SIG-M5 treated with dmso at 0.1 percent for 504 hours (cell line): ENCODE measurements around the gene NEK4.
"Not testable (repeated sequence)": the region's sequence is repeated elsewhere in the genome, so short reads cannot be mapped to it uniquely, and the experiment has no call there.

Experiments
- DNase-seq: peaks from one replicate; lab custom pipeline; 2025; ENCODE audit not compliant: unreplicated experiment; lab: John Stamatoyannopoulos, UW

NEK4 gene

DNA sequence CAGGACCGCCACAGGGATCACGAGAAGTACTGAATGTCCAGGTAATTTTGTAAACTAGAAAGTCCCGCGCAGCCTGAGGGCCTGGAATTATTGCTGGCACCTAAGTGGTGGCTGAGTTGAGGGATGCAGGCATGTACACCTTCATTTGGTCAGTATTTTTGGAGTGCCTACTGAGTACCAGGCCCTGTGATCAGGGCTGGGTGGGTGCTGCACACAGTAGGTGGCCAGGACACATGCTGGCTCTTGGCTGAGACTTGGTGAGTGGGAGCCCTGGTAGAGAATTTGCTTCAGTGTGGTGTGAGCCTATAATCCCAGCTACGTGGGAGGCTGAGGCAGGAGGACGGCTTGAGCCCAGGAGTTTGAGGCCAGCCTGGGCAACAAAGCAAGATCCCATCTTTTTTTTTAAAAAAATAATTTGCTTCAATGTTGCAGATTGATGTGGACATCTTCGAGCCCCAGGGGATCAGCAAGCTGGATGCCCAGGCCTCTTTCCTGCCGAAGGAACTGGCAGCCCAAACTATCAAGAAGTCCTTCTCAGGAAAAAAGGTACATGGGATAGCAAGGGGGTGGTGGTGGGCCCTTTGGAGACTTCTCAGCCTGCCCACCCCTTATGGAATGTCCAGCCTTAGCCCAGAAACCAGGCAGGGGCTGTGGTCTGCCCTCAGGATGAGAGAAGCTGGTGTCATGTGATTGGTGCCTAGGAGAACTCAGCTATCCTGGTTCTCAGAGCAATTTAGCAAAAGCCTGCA lies 9.3 kb upstream of the NEK4 start:
- DNase-seq, result no peak

DNA sequence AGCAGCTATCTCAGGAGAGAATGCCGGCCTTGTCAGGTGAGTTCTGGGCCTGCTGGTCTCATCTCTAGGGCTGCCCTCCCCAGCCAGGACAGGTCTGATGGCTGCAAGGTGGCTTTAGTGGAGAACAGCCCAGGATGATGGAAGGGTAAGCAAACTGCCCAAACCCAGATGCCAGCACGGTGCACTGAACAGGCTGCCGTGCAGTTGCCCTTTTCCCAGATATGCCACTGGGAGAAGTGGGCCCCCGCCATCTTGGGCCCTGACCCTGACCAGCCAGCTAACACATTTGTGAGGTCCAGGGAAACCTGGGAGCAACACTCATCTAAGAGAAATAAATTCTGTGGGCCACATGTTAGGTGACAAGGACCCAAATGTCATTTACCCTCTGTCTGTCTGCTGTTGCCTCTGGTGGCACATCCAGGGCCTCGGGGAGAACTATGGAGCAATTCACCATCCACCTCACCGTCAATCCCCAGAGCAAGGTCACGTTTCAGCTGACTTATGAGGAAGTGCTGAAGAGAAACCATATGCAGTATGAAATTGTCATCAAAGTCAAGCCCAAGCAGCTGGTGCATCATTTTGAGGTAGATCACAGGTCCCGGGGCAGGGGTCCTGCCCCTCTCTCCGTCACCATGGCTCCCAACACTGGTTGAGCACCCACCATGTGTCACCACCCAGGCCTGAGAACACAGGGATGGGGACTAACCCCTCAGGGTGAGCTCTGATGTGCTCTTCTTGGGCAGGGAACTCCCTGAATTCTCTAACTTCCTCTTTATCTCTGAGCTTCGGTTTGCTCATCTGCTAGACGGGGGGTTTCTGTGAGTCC lies 8.5 kb upstream of the NEK4 start:
- peak; percentile 85 for DNase-seq

DNA sequence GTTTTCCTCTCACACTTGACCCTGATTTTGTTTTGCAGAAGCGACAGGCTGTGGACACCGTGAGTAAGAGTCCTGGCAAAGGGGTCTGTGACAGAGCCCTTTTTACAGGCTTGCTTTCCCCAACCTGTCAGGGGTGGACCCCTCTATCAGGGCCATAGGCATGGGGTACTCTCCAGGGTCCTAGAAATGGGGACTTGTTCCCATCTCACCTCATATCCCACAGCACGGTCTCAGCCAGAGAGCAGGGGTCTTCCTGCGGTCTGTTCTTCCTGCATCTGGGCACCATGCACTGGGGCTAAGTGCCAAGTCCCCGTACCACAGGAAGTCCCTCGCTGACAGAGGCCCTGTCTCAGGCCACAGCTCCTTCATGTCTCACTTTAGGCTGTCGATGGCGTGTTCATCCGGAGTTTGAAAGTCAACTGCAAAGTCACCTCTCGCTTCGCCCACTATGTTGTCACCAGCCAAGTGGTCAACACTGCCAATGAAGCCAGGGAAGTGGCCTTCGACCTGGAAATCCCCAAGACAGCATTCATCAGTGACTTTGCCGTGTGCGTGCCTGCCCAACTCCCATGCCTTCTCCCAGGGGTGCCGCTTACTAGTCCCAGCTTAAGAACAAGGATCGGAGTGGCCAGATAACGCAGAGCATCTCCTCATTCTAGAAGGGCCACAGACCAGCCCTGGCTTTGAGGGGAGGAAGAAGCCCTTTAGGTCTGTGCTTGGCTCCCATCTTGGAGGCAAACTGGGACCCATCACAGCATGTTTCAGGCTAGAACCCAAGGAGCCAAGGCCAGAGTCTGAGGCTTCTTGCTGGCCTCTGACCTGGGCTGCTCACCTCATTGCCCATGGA lies 7.4 kb upstream of the NEK4 start:
- DNase-seq, result no peak

DNA sequence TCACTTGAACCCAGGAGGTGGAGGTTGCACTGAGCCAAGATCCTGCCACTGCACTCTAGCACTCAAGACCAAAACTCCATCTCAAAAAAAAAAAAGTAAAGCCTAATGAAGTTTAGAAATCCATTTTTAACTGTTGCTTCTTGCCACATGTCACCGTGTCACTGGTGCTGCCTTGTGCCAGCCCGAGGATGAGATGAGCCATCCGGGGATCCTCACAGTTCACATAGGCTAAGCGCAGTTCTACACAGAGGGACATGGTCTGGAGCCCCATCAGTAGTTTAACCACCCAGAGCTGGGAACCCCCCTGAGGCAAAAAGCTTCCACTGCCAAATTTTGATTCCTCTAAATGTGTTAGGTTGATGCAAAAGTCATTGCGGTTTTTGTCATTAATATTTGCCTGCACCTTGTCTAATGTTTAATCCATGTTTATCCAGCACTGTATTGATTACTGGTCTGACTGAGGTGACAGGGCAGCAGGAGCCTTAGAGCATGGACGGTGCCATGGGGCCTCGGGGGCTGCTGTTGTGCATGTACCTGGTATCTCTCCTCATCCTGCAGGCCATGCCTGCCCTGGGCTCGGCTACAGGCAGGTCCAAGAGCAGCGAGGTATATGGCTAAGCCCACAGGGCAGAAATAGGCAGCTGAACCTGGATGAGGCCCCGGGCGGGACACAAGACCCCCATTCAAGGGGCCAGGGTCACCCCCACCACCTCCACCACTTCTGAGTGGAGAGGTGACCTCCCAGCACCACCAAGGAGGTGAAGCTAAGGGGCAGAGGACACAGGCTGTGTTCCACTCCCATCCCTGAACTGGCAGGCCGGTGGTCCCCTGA lies 6.6 kb upstream of the NEK4 start, which contains the start of gene ITIH1:
Gene ITIH1, plus strand, starts transcription at position 473 of the 832 bp plus-strand sequence. Its CDS starts 17 bp downstream, at position 490.
- DNase-seq, result no peak

DNA sequence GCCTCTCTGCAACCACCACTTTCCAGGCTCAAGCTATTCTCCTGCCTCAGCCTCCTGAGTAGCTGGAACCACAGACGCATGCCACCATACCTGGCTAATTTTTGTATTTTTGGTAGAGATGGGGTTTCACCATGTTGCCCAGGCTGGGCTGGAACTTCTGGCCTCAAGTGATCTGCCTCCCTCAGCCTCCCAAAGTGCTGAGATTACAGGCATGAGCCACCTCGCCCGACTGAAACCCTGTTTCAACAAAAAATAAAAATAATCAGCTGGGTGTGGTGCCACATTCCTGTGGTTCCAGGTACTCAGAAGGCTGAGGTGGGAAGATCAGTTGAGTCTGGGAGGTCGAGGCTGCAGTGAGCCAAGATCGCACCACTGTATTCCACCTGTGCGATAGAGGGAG lies 5.7 kb upstream of the NEK4 start:
- not testable (repeated sequence) for DNase-seq

DNA sequence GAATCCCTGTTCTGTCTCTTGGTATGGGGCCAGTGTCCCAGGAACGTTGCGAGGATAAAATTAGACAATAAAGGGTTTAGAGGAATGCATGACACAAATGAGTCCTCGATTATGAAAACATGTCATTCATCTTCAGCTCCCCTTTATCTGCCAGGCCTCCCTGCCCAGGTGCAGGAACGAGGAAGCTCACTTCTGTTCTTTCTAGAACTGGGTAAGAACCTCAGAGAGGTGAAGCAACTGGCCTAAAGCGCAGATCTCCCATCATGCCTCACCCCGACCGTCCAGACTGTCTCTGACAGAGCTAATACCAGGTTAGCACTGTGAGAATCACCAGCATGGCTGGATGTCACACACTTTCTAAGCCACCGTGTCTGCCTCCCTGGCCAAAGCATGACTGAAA lies 5.1 kb upstream of the NEK4 start:
- no peak for DNase-seq

DNA sequence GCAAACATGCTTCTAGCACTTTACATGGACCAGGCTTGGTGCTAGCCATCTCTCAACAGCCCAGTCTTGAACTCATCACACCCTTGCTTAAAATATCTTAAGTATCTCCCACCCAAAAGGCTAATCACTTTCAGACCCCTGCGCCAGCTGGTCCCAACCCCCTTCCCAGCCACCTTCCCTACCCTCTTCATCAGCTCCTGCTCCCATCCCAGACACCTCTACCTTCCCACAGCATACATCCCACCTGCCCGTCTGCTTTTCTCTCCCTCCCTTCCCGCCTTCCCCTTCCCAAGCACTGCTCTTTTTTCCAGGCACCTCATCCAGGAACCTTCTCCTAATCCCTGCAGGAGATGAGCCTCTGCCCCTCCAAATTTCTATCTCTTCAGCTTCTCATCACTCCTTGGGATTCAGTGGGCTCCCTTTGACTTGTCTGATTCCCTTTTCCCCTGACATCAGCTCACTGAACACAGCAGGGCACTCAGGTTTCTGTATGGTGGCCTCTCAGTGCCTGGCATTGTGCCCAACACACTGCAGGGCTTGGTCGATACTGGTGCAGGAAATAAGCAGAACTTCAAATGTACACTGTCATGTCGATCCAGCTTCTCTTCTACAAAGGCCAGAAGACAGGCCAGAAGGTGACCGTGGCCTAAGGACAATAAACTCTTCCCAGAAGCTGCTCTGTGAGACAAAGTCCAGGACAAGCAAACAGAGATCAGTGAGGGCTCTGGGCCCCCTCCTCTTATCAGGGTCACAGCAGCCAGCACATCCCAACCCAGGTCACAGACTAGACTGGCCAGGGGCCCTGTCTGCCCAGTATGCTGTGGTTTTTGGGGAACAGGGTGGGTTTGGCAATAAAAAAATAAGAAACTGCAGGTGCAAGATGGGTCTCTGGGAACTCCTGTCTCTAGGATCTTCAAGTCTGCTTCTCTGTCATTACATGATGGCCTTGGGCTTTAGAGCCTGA lies 4.4 kb upstream of the NEK4 start:
- no peak for DNase-seq

DNA sequence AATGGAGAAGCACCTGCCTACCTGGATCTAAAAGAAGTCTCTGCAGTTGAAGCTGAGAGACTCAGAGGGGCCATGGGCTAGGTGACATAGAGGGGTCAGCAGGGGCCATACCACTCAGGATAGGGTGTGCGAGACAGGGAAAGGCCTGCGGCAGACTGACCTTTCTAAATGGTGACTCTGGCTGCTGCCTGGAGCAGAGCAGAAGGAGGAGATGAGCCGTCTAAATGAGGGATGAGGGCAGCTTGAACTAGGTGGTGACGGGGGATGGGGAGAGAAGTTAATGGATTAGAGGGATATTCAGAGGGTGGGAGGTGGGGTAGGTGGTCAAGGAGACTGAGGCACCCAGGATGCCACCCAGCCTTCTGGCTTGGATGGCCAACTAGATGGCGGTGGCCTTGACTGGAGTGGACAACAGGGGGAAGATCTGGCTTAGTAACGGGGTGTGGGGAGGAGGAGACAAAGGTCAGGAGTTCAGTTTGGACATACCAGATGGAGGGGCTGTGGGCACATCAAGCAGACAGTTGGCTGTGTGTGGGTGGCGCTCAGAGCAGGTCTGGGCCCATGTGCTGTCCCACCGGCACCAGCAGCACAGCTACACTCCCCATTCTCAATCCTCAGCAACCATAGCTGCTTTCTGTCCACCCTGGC lies 3.5 kb upstream of the NEK4 start:
- DNase-seq, result no peak

DNA sequence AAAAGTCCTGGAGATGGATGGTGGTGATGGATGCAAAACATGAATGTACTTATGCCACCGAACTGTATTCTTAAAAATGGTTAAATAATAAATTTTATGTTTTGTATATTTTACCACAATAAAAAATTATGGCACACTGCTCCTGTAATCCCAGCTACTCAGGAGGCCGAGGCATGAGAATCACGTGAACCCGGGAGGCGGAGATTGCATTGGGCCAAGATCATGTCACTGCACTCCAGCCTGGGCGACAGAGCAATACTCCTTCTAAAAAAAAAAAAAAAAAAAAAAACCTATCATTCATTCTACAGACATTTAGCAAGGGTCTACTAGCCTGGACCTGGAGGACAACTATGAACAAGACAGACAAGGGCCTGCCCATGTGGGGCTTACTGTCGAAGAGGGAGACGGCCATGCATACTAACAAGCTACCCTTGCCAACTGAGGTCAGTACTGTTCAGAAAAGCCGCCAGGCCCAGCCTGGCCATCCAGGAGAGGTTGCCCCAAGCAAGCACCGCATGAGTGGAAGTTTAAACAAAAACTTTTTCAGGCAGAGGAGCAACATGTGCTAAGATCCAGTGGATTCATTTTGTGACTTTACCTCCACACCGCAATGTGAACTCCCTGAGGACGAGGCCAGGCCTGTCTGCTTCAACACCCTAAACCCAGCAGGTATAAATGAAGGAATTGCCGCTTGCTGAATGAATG lies 2.8 kb upstream of the NEK4 start:
- DNase-seq, result no peak

DNA sequence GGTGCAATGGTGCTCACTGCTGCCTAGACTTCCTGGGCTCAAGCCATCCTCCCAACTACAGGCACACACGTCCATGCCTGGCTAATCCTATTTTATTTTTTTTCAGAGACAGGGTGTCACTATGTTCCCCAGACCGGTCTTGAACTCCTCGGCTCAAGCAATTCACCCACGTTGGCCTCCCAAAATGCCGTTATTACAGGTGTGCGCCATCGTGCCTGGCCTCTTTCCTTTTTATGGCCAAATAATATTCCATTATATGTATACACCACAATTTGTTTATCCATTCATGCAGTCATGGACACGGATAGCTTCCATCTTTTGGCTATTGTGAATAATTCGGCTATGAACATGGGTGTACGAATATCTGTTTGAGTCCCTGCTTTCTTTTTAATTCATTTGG lies 962 bp upstream of the NEK4 start:
- DNase-seq, result no peak

DNA sequence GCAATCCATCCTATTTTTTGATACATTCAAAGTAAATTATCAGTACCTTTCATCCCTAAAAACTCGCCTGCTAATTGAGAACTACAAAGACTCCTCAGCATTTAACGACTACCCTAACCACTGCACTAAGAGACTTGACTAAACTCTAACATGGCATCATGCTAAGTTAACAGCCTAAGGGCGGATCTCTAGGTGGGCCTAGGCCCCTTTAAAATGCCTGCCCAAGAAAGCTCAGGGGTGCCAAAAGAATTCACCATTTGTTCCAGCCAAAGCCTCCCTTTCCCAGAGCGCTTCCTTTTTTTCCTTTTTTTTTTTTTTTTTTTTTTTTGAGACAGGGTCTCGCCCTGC lies 568 bp upstream of the NEK4 start:
- DNase-seq, result no peak

DNA sequence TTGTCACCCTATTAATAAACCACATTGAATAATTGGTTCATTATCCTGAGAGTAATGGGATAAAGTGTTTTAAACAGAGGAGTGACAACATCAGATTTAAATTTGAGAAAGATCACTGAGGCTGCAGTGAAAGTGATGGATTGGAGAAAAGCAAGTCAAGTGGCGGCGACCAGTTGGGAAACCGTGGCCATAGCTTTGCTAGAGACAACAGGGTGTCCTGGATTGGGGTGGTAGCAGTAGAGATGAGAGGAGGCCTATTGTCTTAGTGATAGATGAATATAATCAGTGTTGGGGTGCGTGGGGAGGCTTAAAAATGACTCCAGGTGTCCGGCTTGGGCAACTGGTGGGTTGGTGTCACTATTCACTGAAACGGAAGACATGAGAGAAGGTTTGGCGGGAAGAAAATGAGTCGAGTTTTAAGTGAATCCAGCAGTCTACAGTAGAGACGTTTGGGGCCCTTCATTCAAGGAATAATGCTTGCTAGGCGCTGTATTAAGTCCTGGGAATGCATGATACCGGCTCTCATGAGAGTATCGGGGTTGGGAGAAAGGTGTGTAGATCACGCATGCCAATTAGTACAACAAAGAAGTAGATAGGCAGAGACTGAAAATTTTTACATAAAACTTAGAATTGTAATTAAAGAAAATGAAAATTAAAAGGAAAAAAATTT lies 819 bp downstream of the NEK4 start:
- DNase-seq, result peak; percentile 31

DNA sequence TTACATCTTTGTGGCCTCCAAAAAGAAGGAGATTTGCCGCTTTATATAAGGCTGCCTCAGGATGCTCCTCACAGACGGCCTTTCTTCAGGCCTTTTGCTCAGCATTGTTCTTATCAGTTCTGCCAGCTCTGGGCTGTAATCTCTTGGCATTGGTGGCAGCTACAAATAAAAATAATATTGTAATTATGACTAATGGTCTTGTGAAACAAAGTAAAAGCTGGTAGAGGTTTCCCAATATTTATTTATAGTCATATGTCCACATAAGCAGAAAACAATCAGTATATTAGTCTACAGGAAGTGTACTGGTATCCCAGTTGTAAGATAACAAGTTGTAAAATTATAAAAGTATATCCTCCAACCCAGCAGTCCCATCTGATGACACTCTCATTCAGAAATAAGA lies 7.3 kb downstream of the NEK4 start:
- DNase-seq, result no peak

DNA sequence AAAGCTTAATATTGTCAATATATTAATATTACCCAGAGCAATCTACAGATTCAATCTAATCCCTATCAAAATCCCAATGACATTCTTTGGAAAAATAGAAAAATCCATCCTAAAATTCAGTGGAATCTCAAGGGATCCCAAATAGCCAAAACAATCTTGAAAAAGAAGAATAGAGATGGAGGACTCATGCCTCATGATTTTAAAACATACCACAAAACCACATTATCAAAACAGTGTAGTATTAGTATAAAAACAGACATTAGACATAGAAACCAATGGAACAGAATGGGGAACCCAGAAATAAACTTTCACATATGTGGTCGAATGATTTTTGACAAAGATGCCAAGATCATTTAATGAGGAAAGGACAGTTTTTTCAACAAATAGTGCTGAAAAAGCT lies 14.6 kb downstream of the NEK4 start:
- DNase-seq, result no peak

DNA sequence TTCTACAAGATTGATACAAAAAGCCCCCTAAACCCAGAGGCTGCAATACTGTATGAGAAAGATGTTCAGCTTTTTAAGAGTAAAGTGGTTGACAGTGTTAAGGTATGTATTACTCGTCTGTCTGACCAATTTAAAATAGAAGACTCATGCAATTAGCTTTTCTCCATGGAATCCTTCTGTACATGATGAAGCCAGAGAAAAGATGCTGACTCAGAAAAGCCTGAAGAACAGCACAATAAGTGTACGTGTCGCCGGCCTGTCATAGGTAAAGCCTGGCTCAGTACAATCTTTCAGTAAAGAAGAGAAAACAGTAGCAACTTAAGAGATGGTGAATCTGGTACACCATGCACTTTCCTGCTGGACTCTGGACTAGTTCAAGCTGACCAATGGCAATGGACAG lies 16.4 kb downstream of the NEK4 start:
- DNase-seq, result no peak

DNA sequence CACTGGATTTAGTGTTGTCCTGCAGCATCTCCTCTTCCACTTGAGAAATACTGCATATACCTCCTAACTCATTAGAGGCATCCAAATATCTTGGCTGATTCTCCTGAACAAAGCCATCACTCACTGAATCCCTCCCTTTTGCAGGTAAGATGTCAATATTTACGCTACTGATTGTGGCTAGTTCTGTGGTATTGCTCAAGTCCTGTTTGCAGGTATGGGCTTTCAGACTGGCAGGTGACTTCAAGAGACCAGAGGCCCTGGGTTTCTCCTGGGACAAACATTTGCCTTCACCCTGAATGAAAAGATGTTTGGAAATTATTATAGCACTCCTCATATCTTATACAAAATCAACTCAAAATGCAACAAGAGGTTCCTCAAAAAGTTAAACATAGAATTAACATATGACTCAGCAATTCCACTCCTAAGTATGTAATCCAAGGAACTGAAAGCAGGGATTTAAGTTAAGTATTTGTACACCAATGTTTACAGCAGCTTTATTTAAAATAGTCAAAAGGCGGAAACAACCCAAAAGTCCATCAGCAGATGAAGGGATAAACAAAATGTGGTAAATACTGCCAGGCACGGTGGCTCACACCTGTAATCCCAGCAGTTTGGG lies 18.6 kb downstream of the NEK4 start:
- DNase-seq, result peak; percentile 51

DNA sequence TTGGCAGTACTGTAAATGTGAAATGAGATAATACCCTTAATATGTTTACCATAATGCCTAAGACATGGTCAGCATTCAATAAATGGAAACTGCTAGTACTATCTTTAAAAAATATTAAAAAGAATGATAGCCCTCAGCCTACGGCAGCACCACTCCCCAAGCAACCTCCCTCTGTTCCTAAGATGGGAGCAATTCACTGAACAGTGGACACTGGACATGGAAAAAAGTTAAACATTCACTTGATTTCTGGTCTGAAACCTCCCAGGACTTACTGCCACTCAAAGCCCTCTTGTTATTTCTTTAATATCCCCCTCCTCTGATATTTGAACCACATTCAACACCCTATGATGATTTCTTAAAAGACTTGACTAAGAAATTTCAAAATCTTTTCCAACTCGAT lies 27.0 kb downstream of the NEK4 start:
- DNase-seq, result no peak
